Esophagus squamous epithelium (tissue), 5 donors: ENCODE measurements around the gene GMPPB. TPM values are rescaled to one million over a fixed set of nuclear protein-coding genes. Genes with fewer than 3 reads are reported as not detected.

Experiments used
- DNase-seq: peaks from one replicate; lab custom pipeline; 2025; lab: John Stamatoyannopoulos, UW
- H3K27ac ChIP-seq, 4 donors: fragments of 200-600 bp; sonication (generic); one replicate each; pipeline ENCODE4 v1.5.1; 2016 to 2019; ENCODE audit warnings: mild to moderate bottlenecking in 1 of 4
- H3K27me3 ChIP-seq, 4 donors: fragments of 200-600 bp; sonication (generic); 1 replicate in 3 of 4; 2 replicates in 1 of 4; pipeline versions ENCODE4 v1.5.1 to v1.6.0; 2017 to 2021; ENCODE audit warnings: antibody characterized with exemption in 1 of 4
- H3K36me3 ChIP-seq, 3 donors: fragments of 200-600 bp; sonication (generic); one replicate each; pipeline ENCODE4 v1.5.1; 2016 to 2019
- H3K4me1 ChIP-seq, 3 donors: fragments of 200-600 bp; sonication (generic); one replicate each; pipeline ENCODE4 v1.5.1; 2017 to 2019
- H3K4me3 ChIP-seq, 4 donors: fragments of 200-600 bp; sonication (generic); 1 replicate in 3 of 4; 2 replicates in 1 of 4; pipeline ENCODE4 v1.5.1; 2016 to 2019; ENCODE audit warnings: mild to moderate bottlenecking in 2 of 4, moderate library complexity in 1 of 4
- H3K9me3 ChIP-seq, 3 donors: fragments of 200-600 bp; sonication (generic); one replicate each; pipeline ENCODE4 v1.5.1; 2016 to 2019
- POLR2A ChIP-seq, 4 donors: fragments of 450-650 bp; IDR thresholded peaks; one replicate each; pipeline ENCODE4 v1.6.1; 2017; ENCODE audit warnings: antibody characterized with exemption in 4 of 4, mild to moderate bottlenecking in 4 of 4, moderate library complexity in 3 of 4
- WGBS, 2 donors: methylation state at CpG; one replicate each; pipeline ENCODE4 v1.1.5; 2018; 5-methylcytosine and 5-hydroxymethylcytosine counted together
- intact Hi-C: fragments of 100-400 bp; cut with DNase I; formaldehyde crosslinking; loops from one replicate; pipeline ENCODE4 v1.15.0; 2022
- total RNA-seq, 4 donors: library from RNA; depleted of rRNA; stranded (reverse); fragments of >200 nt; gene quantifications; one replicate each; pipeline ENCODE4 v1.1.0, GENCODE V29; 2016
- TF ChIP-seq, protein P1 (sequence below), 6 experiments: fragments of 450-650 bp in 4 of 6; fragments of 200-600 bp in 2 of 6; sonication (generic) in 2 of 6; IDR thresholded peaks; one replicate each; pipeline ENCODE4 v1.5.1; 2016 to 2019; ENCODE audit warnings: antibody characterized with exemption in 6 of 6, mild to moderate bottlenecking in 4 of 6, moderate library complexity in 4 of 6
- donor health status: DM: yes; HTN: yes; CAD: no.

GMPPB gene
- total RNA-seq, 4 donors from 2014 or later, result 17.7 to 49.7 (median 33.8) TPM

- TF ChIP-seq, protein P1, sequence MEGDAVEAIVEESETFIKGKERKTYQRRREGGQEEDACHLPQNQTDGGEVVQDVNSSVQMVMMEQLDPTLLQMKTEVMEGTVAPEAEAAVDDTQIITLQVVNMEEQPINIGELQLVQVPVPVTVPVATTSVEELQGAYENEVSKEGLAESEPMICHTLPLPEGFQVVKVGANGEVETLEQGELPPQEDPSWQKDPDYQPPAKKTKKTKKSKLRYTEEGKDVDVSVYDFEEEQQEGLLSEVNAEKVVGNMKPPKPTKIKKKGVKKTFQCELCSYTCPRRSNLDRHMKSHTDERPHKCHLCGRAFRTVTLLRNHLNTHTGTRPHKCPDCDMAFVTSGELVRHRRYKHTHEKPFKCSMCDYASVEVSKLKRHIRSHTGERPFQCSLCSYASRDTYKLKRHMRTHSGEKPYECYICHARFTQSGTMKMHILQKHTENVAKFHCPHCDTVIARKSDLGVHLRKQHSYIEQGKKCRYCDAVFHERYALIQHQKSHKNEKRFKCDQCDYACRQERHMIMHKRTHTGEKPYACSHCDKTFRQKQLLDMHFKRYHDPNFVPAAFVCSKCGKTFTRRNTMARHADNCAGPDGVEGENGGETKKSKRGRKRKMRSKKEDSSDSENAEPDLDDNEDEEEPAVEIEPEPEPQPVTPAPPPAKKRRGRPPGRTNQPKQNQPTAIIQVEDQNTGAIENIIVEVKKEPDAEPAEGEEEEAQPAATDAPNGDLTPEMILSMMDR (IDR thresholded peaks at IDR 0.05), result no peak
- no peak for TF ChIP-seq POLR2A (IDR thresholded peaks at IDR 0.05)
- intact Hi-C loops, result no loop called here
- no peak overlapping the region for H3K4me3 ChIP-seq
- H3K27ac ChIP-seq, result no peak overlapping the region
- DNase-seq, result no peak
- peaks cover 0 to 65% (median 9%) of the 10 kb centered on the region in 3 donors for H3K36me3 ChIP-seq
- WGBS, 2 donors, result 100% methylated on average over 1 of the region's 7 CpGs; no CpG with 5 or more reads in 1 of the 2 donors
- H3K4me1 ChIP-seq, result peaks cover 15 to 39% (median 18%) of the 10 kb centered on the region in 3 donors
- no peaks in the 10 kb centered on the region for H3K27me3 ChIP-seq
- H3K9me3 ChIP-seq, result no peaks in the 10 kb centered on the region
Measured at GRCh38 chr3:49716169-49716568, 7.6 kb downstream of the GMPPB start.

GRCh38 chr3:49715611-49716121 lies 8.1 kb downstream of the GMPPB start:
- Histone ChIP-seq H3K27ac (no peak overlapping the region), H3K36me3 (peaks cover 0 to 63% (median 9%) of the 10 kb centered on the region in 3 donors), H3K4me1 (peaks cover 15 to 34% (median 18%) of the 10 kb centered on the region in 3 donors), H3K9me3 (no peaks in the 10 kb centered on the region), H3K27me3 (no peaks in the 10 kb centered on the region), H3K4me3 (no peak overlapping the region)
- TF ChIP-seq POLR2A (IDR thresholded peaks at IDR 0.05), result no peak
- TF ChIP-seq, protein P1 (IDR thresholded peaks at IDR 0.05), result no peak
- WGBS, 2 donors, result 100% methylated on average over 5 to 8 of the region's 13 CpGs
- intact Hi-C loops, result no loop called here
- no peak for DNase-seq

DNA sequence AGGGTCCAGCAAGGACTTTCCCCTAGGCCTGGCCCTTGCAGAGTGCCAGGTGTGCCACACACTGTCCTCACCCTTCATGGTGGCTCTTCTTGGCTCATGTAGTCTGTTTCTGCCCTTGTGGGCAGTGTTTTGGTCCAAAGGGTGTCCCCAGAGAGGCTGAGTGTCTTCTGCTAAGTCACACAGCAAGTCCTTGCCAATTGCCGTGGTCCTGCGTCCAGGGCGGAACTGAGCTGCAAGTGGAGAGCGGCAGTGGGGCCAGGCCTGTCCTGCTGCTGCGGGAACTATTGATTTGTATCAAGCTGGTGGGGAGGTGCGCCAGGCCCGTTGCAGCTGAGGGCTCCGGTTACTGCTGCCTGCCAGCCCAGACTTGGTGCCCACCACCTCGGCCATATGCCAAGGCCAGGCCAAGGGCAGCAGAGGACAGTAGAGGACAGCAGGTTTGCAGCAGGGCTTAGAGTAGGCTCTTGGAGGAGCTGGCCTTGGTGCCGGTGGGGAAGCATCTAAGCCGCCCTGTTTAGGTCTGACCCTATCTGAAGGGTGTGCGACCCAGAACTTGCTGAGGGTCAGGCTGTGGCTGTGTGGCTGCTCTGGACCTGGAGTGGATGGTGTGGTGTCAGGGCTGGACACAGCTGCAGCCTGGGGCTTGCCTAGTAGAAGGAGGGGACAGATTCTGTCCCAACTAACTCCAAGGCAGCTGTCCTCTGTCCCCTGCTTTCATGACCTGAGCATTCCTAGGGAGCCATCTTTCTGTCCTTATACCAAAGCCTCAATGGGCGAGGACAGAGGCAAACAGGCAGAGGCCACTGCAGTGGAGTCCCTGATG lies 8.8 kb downstream of the GMPPB start:
- no peak overlapping the region for H3K27ac ChIP-seq
- H3K4me1 ChIP-seq, result peaks cover 14 to 26% (median 17%) of the 10 kb centered on the region in 3 donors
- no peak for TF ChIP-seq POLR2A (IDR thresholded peaks at IDR 0.05)
- TF ChIP-seq, protein P1 (IDR thresholded peaks at IDR 0.05), result no peak
- H3K36me3 ChIP-seq, result peaks cover 0 to 59% (median 9%) of the 10 kb centered on the region in 3 donors
- H3K27me3 ChIP-seq, result no peaks in the 10 kb centered on the region
- no peaks in the 10 kb centered on the region for H3K9me3 ChIP-seq
- DNase-seq, result no peak
- 95% methylated on average over 3 of the region's 13 CpGs; no CpG with 5 or more reads in 1 of the 2 donors for WGBS, 2 donors
- intact Hi-C loops, result no loop called here
- no peak overlapping the region for H3K4me3 ChIP-seq

- WGBS, 2 donors, result 100% methylated on average over 3 of the region's 25 CpGs; no CpG with 5 or more reads in 1 of the 2 donors
- TF ChIP-seq, protein P1 (IDR thresholded peaks at IDR 0.05), result no peak
- no peak for TF ChIP-seq POLR2A (IDR thresholded peaks at IDR 0.05)
- no peak for DNase-seq
Measured at GRCh38 chr3:49713336-49714105, 10.2 kb downstream of the GMPPB start.

More at GRCh38 chr3:49713336-49714105, 10.2 kb downstream of the GMPPB start:
- Histone ChIP-seq H3K9me3 (no peaks in the 10 kb centered on the region), H3K4me3 (no peak overlapping the region), H3K27ac (no peak overlapping the region), H3K36me3 (peaks cover 0 to 59% (median 9%) of the 10 kb centered on the region in 3 donors), H3K27me3 (no peaks in the 10 kb centered on the region), H3K4me1 (peaks cover 3 to 12% (median 4%) of the 10 kb centered on the region in 3 donors)
- intact Hi-C loops, result no loop called here
